CD4-positive, alpha-beta T cell treated with Interleukin-17A for 4 hours (primary cell): ENCODE results near the gene DYNLT4.
"Not testable (repeated sequence)": the region's sequence is repeated elsewhere in the genome, so short reads cannot be mapped to it uniquely, and the experiment has no call there.

Source experiments
- DNase-seq: peaks from one replicate; pipeline ENCODE4 v3.0.0-alpha.2; 2020; ENCODE audit warnings: mixed read lengths

DYNLT4 gene

DNA sequence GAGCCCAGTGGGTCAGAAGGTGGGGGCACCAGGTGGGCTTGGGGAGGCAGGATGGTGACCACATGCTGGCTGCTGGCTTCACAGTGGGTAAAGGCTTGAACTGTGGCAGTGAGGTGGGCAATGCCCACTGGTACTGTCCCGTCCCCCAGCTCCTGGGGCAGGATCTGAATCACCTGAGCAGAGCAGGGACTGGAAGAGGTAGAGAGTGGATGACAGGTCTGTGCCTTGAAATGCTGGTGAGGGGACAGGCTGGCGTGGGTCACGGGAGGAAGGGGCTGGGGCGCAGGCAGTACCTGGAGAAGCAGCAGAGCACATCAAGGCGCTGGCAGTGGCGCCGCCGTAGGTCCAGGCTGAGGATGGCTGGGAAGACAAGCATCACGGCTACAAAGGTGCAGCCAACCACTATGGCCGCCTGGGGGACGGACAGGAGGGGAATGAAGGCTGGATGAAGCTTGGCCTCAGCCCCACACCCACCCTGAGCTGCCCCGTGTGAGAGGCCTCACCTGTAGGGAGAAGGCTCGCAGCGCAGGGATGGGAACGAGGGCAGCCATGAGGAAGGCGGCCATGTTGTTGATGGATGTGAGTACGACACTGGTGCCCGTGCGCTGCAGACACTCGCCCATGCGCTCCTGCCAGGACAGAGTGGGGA, 21.0 kb upstream of the DYNLT4 start:
- no peak for DNase-seq

DNA sequence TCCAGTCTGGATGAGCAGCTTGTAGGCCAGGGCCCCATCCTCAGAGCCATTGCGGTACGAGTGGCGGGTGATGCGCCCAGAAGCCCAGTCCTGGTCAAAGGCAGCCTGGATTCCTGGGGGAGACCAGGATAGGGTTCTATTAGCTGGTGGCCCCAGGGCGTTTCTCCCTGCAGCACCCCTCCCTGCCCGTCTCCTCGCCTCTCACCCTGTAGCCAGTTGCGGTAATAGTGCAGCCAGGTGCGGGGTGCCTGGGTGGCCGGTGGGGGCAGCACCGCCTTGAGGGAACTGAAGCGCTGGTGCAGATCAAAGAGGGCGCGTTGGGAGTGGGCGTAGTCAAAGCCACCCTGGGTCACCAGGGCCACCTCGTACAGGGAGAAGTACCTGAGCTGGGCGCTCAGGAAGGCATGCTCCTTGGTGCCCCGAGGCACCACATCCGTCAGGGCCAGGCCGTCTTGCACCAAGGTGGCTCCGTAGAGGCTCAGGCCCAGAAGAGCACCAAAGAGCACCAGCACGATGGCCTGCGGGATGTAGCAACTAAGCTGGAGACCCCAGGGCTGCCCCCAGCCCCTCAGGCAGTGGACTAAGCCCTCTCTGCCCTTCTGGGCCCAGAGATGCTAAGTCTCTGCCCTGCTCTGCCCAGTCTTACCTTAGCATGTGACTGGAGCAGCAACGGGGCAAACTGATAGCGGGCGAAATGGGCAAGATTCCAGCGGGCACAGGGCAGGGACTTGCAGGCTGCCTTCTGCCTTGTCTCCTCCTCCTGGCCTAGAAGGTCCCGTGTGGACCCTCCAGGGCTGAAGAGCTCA, 20.2 kb upstream of the DYNLT4 start:
- DNase-seq: no peak

DNA sequence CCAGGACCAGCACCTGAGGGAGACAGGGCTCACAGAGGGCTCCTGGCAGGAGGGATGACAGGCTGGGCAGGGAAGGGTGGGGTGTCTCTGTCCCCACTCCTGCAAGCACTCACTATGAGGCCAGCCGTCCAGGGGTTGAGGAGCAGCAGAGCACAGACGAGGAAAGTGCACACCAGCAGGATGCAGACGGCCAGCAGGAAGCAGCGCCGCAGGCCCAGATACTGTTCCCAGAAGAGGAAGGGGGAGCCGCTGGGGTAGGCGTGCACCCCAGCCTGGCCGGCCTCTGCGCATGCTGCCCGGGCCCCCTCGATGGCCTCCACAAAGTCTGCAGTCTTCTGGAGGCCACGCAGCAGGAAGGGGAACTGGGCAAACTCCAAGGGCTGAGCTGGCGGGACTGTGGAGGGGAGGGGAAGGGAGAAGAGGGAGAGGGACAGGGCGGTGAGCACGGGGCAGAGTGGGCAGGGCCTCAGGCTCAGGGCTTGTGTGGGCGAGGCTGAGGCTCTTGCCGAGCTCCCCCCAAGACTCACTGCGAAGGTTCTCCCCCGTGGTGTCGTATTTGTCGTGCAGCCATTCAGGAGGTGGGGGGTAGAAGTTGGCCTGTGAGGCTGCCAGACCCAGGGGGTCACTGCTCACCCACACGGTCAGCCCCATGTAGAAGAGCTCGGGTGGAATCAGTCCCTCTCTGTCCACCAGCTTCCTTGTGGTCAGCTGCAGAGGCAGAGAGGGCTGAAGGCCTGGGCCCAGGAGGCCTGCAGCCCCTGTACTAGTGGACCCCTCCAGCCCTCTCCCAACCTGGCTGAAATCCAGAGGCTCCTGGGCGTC, 19.4 kb upstream of the DYNLT4 start:
- no peak for DNase-seq

DNA sequence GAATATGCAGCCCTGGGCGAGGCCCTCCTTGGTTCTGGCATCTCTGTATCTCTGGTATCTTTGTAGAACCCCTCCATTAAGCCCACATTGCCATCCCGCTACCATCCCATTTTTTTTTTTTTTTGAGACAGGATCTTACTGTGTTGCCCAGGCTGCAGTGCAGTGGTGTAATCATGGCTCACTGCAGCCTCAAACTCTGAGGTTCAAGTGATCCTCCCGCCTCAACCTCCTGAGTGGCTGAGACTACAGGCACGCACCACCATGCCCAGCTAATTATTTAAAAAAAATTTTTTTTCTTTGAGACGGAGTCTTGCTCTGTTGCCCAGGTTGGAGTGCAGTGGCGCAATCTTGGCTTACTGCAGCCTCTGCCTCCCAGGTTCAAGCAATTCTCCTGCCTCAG, 17.2 kb upstream of the DYNLT4 start:
- not testable (repeated sequence) for DNase-seq

DNA sequence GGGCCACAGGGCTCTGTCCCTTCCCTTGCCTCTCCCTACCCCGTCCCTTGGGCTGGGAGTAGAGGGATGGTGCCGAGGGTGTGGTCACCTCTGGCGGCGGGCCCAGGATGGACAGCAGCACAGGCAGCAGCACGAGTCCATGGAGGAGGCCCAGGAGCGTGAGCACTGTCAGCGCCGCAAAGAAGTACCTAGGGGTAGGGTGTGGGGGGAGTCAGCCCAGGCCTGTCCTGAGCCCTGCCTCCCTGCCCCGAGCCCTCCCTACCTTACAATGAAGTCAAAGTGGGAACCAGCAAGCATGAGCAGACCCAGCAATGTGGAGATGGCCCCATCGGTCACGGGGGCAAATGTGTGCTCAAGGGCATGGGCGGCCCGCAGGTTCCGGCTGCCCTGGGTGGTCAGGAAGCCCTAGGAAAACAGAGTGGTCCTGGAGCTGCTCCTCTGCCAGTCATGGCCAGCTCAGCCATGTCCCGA, 15.9 kb upstream of the DYNLT4 start:
- DNase-seq: no peak

DNA sequence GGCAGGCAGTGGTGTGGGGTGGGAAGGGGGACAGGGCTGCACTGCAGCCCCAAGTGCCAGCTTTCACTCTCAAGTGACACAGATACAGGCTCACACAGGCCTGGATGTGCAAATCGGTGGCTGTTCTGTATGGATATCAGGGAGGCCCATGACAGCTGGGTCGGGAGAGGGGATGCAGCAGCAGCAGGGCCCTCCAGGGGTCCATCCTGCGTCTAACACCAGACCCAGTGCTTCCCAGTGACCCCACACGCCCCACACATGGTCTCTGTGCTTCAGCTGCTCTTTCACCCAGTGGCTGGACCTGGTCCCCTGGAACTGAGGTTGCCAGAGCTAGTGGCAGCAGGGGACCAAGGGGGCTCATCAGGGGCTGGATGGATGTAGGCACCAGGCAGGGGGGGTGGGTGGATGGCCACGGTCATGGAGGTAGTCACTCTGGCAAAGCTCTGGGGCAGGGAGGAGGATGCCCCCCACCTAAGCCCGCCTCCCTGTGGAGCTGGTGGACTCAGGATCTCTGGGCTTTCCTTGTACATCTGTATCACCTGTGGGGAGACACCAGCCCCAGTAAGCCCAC, 15.1 kb upstream of the DYNLT4 start:
- no peak for DNase-seq

DNA sequence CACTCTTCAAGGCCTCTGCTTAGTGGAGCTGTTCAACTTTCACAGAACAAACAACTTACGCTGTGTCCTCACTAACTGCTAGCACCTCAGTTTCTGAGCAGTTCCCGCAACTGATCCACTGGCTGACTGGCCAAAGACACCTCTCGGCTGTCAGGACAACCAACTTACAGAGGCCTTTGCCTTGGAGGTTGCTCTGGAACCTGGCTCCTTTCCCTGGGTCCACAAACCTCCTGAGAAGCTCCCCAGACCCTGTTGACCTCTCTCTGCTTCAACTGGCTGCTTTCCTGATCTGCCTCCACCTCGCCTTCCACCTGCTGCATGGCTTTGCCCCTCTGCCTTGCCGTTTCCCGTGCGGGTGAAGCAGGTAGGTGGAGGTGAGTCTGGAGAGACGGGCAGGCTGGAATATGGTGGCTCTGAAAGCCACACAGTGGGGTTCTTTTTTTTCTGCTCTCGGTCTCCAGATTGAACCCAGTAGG, 14.1 kb upstream of the DYNLT4 start:
- no peak for DNase-seq

DNA sequence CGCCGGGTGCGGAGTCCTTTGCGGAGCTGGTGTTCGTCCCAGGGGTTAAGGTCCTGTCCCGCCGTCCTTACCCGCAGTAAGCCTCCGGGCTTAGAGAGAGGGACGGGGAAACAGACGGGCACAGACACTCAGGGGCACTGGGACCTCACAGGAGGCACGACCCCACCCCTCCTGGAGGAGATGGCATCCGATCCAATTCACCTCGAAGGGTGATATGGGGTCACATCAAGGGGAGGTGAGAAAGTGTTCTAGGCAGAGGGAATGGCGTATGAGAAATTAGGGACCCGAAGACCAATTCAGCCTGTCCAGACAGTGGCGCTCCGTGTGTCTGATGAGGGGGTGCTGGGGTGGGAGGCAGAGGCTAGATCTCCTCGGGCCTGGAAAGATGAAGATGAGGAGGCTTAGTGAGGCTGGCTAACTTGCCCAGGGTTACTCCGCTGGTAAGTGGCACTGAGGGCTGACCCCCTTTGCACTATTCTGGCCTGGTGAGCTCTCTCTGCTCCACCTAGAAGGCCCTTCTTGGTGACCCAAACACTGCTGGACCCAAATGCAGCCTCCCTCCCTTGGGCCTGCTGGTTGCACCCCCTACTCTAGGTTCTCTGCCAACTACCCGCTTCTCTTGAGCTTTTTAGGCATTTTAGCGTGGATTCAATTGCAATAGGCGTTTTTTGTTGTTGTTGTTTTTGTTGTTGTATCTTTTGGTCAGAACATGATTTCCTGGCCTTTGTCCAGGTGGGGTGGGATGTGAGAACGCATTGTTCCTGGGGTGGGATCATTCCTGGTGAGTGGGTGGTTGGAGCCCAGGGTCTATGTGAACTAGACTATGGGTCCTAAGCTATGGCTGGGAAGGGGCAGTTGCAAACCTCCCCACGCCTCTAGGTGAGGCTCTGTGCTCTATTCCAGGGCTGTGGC, 13.4 kb upstream of the DYNLT4 start:
- no peak for DNase-seq

DNA sequence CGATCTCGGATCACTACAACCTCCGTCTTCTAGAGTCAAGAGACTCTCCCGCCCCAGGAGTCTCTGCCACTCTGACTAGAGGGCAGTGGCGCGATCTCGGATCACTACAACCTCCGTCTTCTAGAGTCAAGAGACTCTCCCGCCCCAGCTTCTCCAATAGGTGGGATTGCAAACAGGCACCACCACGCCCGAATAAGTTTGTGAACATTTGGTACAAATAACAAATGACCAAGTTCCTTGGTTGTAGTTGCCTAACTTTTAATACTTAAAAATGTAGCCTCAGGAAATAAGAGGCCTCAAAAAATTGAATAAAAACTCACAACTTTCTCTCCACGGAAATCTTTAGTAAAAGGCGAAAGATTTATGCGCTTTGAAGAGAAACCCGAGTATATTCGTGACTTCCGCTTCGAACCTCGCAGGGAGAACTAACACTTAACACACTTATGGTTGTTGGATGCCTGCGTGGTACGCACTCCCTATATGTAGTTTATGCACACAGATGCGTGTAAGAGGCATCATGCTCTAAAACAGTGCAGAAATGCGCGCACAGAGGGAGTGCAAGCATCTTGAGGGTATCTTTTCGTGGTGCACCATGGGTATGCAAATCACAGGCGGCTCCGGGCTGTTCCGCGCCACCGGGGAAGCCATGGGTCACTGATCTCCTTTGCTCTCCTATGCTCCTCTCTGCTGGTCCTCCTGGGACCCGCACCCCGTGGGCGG, 12.6 kb upstream of the DYNLT4 start:
- DNase-seq: peak; percentile 82

DNA sequence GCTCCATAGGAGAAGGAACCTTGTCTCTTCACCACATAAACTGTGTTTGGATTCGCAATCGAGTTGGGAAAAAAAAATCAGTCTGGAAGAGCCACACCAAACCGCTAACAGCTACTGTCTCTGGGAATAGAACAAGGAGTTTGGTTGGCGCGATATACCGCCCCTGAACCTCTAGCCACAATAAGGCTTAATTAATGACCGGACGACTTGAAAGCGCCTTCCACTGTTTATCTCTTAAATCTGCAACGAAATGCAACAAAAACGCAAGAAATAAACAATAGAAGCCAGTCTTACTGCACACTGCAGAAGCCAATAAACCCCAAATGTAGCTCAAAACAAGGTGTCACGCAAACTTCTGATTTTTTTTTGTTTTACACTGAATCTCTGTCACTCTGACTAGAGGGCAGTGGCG, 12.1 kb upstream of the DYNLT4 start:
- peak; percentile 17 for DNase-seq

DNA sequence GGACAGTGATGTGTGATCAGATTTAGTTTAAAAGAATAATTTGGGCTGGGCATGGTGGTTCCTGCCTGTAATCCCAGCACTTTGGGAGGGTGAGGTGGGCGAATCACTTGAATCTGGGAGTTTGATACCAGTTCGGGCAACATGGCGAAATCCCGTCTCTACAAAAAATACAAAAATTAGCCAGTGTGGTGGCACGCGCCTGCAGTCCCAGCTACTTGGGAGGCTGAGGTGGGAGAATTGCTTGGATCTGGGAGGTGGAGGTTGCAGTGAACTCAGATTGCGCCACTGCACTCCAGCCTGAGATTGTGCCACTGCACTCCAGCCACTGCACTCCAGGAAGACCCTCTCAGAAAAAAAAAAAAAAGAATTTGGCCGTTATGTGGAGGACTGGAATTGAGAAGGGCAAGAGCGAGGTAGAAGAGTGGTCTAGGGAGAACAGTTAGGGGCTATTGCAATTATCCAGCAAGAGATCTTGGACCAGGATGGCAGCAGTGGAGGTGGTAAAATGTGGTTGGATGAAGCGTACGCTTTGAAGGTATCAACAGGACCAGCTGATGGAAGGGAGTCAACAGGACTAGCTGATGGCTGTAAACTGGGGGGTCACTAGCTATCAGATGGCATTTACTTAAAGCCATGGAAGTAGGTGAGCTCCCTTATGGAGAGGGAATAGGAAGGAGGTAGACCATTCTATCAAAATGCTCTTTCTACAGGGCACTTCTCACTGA, 10.8 kb upstream of the DYNLT4 start:
- DNase-seq: no peak

DNA sequence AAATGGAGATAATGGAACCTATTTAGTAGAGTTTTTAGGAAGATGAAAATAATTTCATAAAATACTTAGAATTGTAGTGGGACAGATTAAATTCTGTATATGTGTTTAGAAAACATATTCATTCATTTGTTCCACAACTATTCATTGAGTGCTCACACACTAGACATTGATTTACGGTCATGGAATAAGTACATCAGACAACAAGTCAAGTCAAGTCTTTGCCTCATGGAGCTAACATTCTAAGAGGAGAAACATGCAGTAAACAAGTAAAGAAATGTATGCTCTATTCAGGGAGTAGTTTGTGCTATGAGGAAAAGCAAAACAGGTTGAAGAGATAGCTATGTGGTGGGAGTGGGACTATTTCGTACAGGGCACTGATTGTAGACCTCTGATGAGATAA, 10.2 kb upstream of the DYNLT4 start:
- DNase-seq: no peak

DNA sequence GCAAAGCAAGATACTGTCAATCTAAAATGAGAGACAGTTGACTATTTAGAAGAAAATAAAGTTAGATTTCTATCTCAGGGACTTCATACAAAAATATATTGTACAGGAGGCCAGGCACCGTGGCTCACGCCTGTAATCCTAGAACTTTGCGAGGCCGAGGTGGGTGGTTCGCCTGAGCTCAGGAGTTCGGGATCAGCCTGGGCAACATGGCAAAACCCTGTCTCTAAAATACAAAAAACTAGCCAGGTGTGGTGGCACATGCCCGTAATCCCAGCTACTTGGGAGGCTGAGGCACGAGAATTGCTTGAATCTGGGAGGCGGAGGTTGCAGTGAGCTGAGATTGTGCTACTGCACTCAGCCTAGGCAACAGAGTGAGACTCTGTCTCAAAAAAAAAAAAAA, 8.8 kb upstream of the DYNLT4 start:
- DNase-seq: not testable (repeated sequence)

DNA sequence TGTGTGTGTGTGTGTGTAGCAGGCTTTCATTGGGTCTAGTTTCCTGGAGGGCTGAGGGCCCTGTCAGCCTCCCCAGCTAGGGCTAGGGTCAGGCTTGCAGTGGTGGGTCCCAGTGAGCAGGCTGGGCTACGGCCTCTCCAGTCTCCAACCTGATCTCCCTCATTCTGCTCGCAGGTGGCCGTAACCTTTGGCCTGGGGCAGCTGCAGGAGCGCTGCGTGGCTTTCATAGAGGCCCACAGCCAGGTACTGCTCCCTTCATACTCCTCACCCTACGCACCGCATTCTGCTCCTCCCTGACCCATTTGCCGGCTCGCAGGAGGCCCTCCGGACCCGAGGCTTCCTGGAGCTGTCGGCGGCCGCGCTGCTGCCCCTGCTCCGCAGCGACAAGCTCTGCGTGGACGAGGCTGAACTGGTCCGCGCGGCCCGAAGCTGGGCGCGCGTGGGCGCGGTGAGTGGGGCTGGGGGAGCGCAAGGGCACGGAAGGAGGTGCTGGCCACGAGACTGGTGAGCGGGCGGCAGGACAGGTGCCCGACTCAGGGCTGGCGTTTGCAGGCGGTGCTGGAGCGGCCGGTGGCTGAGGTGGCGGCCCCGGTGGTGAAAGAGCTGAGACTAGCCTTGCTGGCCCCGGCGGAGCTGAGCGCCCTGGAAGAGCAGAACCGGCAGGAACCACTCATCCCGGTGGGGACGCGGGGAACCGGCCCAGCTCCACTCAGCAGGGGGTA, 5.8 kb upstream of the DYNLT4 start:
- DNase-seq: no peak

DNA sequence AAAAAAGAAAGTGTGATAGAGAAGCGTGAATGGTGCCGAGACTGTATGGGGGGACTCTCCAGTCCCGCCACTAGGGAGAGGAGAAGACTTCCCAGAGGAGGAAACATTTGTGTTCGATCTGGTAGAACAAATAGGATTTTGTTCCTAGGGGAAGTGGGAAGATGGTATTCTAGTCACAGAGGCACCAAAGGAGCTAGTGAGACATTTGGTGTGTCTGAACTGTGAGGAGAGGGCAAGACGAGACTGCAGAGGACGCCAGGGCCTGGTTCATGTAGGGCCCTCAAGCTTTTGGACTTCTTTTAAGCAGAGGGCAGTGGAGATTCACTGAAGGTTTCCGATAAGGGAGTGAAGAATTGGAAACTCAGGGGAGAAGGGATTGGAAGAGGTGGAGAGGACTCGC, 4.1 kb upstream of the DYNLT4 start:
- DNase-seq: no peak

DNA sequence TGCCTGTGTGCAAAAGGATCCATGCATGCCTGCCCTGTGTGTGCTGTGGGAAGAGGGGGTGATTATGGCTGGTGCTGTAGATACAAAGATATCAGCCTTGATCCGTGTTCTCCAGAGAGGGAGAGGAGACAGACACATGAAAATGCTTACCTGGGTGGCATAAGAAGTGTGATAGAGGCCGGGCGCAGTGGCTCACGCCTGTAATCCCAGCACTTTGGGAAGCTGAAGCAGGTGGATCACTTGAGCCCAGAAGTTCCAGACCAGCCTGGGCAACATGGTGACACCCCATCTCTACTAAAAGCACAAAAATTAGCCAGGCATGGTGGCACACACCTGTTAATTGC, 3.6 kb upstream of the DYNLT4 start:
- DNase-seq: not testable (repeated sequence)

DNA sequence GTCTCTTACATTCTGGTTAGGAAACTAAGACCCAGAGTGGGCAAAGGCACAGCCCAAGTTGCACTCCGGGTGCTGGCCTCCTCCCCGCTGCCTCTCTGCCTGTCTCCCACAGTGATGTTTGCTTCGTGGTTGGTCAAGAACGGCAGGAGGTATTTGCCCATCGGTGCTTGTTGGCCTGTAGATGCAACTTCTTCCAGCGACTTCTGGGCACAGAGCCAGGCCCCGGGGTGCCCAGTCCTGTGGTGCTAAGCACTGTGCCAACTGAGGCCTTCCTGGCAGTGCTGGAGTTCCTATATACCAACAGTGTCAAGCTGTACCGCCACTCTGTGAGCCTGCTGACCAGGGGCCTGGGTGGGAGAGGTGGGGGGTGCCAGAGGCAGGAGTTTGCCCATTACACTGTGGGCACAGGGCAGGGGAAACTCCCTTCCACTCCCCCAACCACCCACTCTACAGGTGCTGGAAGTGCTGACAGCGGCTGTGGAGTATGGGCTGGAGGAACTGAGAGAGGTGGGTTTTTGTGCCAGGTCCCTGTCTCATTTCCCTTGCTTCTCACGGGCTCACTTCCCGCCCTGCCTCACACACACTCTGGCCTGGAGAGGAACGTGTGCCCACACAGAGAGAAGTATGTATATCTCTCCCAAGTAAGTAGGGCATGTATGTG, 3.1 kb upstream of the DYNLT4 start:
- peak; percentile 49 for DNase-seq

DNA sequence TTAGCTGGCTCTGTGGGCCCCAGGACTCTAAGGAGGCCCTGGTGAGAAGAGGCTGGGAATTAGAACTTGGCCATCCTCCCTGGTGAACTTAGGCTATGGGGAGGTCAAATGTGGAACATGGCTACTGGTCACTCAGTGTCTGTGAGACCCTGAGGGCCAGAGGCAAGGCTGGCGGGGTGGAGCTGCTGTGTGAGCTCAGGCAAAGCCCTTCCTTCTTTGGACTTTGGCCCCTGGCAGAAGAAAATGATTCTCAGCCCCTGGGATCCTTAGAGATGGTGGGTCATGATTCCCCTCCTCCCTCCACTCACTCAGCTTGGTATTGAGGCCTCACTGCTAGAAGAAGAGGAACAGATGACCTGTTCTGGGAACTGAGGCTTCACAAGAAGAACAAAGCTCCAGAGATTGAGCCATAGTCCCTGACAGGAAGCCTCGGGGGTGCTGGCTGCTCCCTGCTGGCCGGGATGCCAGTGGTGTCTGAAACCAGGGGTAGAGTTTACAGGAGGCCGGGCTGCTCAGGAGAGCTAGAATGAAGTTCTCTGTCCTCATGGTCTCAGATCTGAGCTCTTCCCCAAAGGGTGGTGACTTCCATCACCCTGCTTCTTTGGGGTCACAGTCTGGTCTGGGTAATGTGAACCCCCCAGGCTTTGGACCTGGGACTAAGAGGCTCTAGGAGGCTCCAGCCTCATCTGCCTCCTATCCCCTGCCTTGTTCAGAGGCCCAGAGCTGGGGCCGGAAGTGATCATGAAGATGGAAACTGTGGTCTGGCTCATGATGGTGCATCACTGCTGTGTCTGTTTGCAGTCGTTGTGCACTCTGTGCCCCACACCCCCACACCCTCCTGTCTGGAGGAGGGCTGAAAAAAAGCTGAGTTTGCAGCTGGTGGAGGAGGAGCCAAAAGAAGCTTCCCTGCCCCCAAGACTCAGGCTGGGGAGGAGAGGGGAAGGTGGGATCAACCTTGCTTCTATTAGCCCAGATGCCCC, 2.1 kb upstream of the DYNLT4 start:
- peak; percentile 91 for DNase-seq
